BE2C (cell line): ENCODE results near the gene HECTD4.

ENCODE experiments used
- DNase-seq: peaks from one replicate; pipeline ENCODE4 v3.0.0-alpha.2; 2020
- H3K27me3 ChIP-seq: fragments of 250-450 bp; sonication (Bioruptor Pico); 2 replicates; pipeline ENCODE4 v1.5.1; 2020; ENCODE audit warnings: mild to moderate bottlenecking
- H3K36me3 ChIP-seq: fragments of 250-450 bp; sonication (Bioruptor Pico); 2 replicates; pipeline ENCODE4 v1.5.1; 2020; ENCODE audit warnings: mild to moderate bottlenecking
- H3K4me1 ChIP-seq: fragments of 250-450 bp; sonication (Bioruptor Pico); 2 replicates; pipeline ENCODE4 v1.5.1; 2020
- H3K4me3 ChIP-seq: 2 replicates; pipeline ENCODE4 v1.5.1; 2011; ENCODE audit warnings: low read depth, low read length
- H3K9me3 ChIP-seq: fragments of 250-450 bp; sonication (Bioruptor Pico); 2 replicates; pipeline ENCODE4 v1.5.1; 2020
- CTCF ChIP-seq: IDR thresholded peaks from 2 replicates; pipeline ENCODE4 v1.5.1; 2012; ENCODE audit warnings: mild to moderate bottlenecking, low read depth, low read length

The HECTD4 gene

GRCh38 chr12:112192475-112192874, 189.8 kb downstream of the HECTD4 start:
- Histone ChIP-seq H3K27me3 (no peaks in the 10 kb centered on the region), H3K9me3 (no peaks in the 10 kb centered on the region), H3K36me3 (peaks cover 30% of the 10 kb centered on the region), H3K4me1 (no peaks in the 10 kb centered on the region), H3K4me3 (no peak overlapping the region)
- no peak for TF ChIP-seq CTCF
- no peak for DNase-seq

GRCh38 chr12:112191840-112192321, 190.3 kb downstream of the HECTD4 start:
- Histone ChIP-seq H3K4me3 (no peak overlapping the region), H3K4me1 (no peaks in the 10 kb centered on the region), H3K27me3 (no peaks in the 10 kb centered on the region), H3K36me3 (peaks cover 34% of the 10 kb centered on the region), H3K9me3 (no peaks in the 10 kb centered on the region)
- no peak for TF ChIP-seq CTCF
- no peak for DNase-seq

GRCh38 chr12:112191201-112191600, 191.0 kb downstream of the HECTD4 start:
- H3K36me3 ChIP-seq: peaks cover 36% of the 10 kb centered on the region
- no peak for DNase-seq
- no peaks in the 10 kb centered on the region for H3K4me1 ChIP-seq
- no peaks in the 10 kb centered on the region for H3K27me3 ChIP-seq
- no peaks in the 10 kb centered on the region for H3K9me3 ChIP-seq
- no peak for TF ChIP-seq CTCF
- H3K4me3 ChIP-seq: no peak overlapping the region

- no peak for DNase-seq
- peaks cover 36% of the 10 kb centered on the region for H3K36me3 ChIP-seq
Measured at GRCh38 chr12:112190231-112191025, 191.8 kb downstream of the HECTD4 start.

GRCh38 chr12:112188130-112188830, 194.0 kb downstream of the HECTD4 start:
- TF ChIP-seq CTCF: no peak
- no peak overlapping the region for H3K4me3 ChIP-seq
- no peaks in the 10 kb centered on the region for H3K27me3 ChIP-seq
- H3K36me3 ChIP-seq: peaks cover 53% of the 10 kb centered on the region
- H3K4me1 ChIP-seq: peaks cover 1% of the 10 kb centered on the region; the same call in 1 of the 2 replicates
- no peaks in the 10 kb centered on the region for H3K9me3 ChIP-seq
- no peak for DNase-seq

More at GRCh38 chr12:112190231-112191025, 191.8 kb downstream of the HECTD4 start:
- no peaks in the 10 kb centered on the region for H3K4me1 ChIP-seq
- no peak for TF ChIP-seq CTCF
- H3K9me3 ChIP-seq: no peaks in the 10 kb centered on the region
- H3K4me3 ChIP-seq: no peak overlapping the region
- H3K27me3 ChIP-seq: no peaks in the 10 kb centered on the region
